ENCODE measurements around the gene PCSK5.
"Not testable (repeated sequence)": the region's sequence is repeated elsewhere in the genome, so short reads cannot be mapped to it uniquely, and the experiment has no call there.

PCSK5 gene

DNA sequence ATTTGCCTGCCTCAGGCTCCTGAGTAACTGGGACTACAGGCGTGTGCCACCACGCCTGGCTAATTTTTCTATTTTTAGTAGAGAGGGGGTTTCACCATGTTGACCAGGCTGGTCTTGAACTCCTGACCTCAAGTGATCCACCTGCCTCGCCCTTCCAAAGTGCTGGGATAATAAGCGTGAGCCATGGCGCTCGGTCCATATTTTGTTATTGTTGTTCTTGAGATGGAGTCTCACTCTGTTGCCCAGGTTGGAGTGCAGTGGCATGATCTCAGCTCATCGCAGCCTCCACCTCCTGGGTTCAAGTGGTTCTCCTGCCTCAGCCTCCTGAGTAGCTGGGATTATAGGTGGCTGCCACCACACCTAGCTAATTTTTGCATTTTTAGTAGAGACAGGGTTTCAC, 433.6 kb downstream of the PCSK5 start:
- H3K4me3 ChIP-seq (ENCODE audit: low read length); H3K36me3 ChIP-seq (ENCODE audit: insufficient read depth, low read depth, low read length); H3K4me1 ChIP-seq (ENCODE audit: insufficient read depth, low read length); H3K9ac ChIP-seq (ENCODE audit: low read depth, low read length); H3K27ac ChIP-seq (ENCODE audit: low read length); H3K27me3 ChIP-seq (ENCODE audit: insufficient read depth, low read length); H3K9me3 ChIP-seq (ENCODE audit: insufficient read depth, low read depth, low read length): not testable (repeated sequence)

DNA sequence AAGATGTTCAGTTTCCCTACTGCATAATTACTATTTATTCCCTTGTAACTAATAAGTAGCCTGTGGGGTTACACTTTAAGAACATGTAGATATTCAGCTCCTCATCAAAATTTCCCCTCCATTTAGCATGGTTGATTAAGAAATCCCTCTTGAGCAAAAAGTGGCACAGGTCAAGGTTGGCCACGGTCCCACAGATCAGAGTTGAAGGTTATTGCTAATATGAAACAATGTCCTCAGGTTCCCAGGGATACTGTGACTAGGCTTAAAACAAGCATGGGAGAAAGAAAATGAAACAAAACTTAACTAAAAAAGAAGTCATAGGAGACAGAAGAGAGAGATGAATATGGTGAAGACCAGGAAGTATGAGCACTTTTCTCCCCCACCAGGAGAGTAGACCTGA, 439.6 kb downstream of the PCSK5 start:
- Histone ChIP-seq H3K36me3 (ENCODE audit: insufficient read depth, low read depth, low read length) (no peaks in the 10 kb centered on the region), H3K9ac (ENCODE audit: low read depth, low read length) (no peak overlapping the region), H3K9me3 (ENCODE audit: insufficient read depth, low read depth, low read length) (no peaks in the 10 kb centered on the region), H3K27ac (ENCODE audit: low read length) (no peak overlapping the region), H3K27me3 (ENCODE audit: insufficient read depth, low read length) (no peaks in the 10 kb centered on the region), H3K4me1 (ENCODE audit: insufficient read depth, low read length) (no peaks in the 10 kb centered on the region), H3K4me3 (ENCODE audit: low read length) (no peak overlapping the region)

DNA sequence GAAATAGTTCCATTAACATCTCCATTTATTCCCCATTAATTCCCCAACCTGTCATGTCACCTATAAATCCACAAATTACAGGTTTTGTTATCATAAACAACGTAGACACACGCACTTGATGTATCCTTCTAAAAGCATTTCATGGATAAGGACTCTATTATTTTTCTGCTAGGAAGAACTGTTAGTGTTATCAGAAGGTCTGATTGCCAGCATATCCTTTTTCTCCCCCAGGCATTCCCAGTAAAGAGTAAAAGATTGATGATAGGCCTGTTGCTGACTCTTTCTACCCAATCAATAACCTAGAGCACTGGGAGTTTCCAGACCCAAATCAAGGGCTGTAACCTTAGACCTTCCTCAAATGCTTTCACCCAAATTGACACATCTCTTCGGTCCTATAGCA, 442.9 kb downstream of the PCSK5 start:
- H3K4me1 ChIP-seq (ENCODE audit: insufficient read depth, low read length) = no peaks in the 10 kb centered on the region
- H3K4me3 ChIP-seq (ENCODE audit: low read length) = no peak overlapping the region
- no peaks in the 10 kb centered on the region for H3K27me3 ChIP-seq (ENCODE audit: insufficient read depth, low read length)
- no peak overlapping the region for H3K27ac ChIP-seq (ENCODE audit: low read length)
- H3K9ac ChIP-seq (ENCODE audit: low read depth, low read length) = no peak overlapping the region
- H3K36me3 ChIP-seq (ENCODE audit: insufficient read depth, low read depth, low read length) = no peaks in the 10 kb centered on the region
- H3K9me3 ChIP-seq (ENCODE audit: insufficient read depth, low read depth, low read length) = no peaks in the 10 kb centered on the region

DNA sequence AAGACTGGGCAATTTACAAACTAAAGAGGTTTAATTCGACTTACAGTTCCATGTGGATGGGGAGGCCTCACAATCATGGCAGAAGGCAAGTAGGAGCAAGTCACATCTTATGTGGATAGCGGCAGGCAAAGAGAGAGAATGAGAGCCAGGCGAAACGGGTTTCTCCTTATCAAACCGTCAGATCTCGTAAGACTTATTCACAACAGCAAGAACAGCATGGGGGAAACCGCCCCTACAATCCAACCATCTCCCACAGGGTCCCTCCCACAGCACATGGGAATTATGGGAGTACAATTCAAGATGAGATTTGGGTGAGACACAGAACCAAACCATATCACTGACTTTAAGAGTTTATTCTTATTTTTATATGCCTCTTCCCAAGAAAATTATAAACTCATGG, 443.5 kb downstream of the PCSK5 start:
- H3K36me3 ChIP-seq (ENCODE audit: insufficient read depth, low read depth, low read length) = no peaks in the 10 kb centered on the region
- H3K27me3 ChIP-seq (ENCODE audit: insufficient read depth, low read length) = no peaks in the 10 kb centered on the region

DNA sequence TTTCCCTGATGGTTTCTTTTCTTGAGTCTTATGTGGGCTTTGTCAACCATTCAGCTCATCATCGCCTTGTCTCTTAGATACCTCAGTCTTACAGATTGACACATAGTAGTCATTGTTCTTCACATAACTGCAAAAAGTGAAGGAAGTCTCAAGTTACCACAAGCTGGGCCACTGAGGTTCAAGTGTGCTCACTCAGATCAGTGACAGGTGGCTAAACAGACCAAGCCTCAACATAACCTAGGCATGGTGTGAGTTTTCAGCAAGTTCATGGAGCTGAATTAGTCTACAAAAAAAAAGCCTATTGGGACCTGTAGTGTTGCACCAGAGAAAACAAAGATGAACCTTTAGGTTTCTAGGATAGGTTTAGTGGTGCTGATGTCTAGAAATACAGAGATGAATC, 445.6 kb downstream of the PCSK5 start:
- H3K36me3 ChIP-seq (ENCODE audit: insufficient read depth, low read depth, low read length) = no peaks in the 10 kb centered on the region
- H3K4me3 ChIP-seq (ENCODE audit: low read length) = no peak overlapping the region
- no peaks in the 10 kb centered on the region for H3K27me3 ChIP-seq (ENCODE audit: insufficient read depth, low read length)

More for the DNA sequence above, 443.5 kb downstream of the PCSK5 start:
- H3K4me1 ChIP-seq (ENCODE audit: insufficient read depth, low read length) = no peaks in the 10 kb centered on the region
- no peak overlapping the region for H3K9ac ChIP-seq (ENCODE audit: low read depth, low read length)
- H3K27ac ChIP-seq (ENCODE audit: low read length) = no peak overlapping the region
- H3K9me3 ChIP-seq (ENCODE audit: insufficient read depth, low read depth, low read length) = no peaks in the 10 kb centered on the region
- H3K4me3 ChIP-seq (ENCODE audit: low read length) = no peak overlapping the region

DNA sequence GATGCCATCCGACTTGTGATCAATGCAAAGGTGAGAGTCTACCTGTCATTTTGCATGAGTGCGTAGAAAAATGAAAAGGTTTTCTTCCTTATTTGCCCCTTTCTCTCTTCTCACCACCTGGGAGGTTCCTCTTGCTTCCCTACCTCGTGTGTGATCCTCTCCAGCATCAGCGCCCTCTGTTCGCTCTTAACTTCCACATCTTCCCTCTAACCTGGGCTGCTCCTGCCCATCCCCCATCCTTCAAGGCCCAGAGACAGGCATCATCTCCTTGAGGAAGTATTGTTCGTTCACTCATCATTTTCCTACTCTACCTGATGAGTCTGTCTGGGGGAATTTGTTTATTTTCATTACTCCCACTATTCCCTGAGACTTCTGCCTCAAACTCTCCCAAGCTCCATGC, 447.9 kb downstream of the PCSK5 start:
- no peak overlapping the region for H3K27ac ChIP-seq (ENCODE audit: low read length)
- H3K4me1 ChIP-seq (ENCODE audit: insufficient read depth, low read length) = no peaks in the 10 kb centered on the region
- no peaks in the 10 kb centered on the region for H3K27me3 ChIP-seq (ENCODE audit: insufficient read depth, low read length)
- no peaks in the 10 kb centered on the region for H3K9me3 ChIP-seq (ENCODE audit: insufficient read depth, low read depth, low read length)
- no peak overlapping the region for H3K9ac ChIP-seq (ENCODE audit: low read depth, low read length)
- H3K4me3 ChIP-seq (ENCODE audit: low read length) = no peak overlapping the region
- H3K36me3 ChIP-seq (ENCODE audit: insufficient read depth, low read depth, low read length) = no peaks in the 10 kb centered on the region

More for the DNA sequence above, 445.6 kb downstream of the PCSK5 start:
- Histone ChIP-seq H3K4me1 (ENCODE audit: insufficient read depth, low read length) (no peaks in the 10 kb centered on the region), H3K9me3 (ENCODE audit: insufficient read depth, low read depth, low read length) (no peaks in the 10 kb centered on the region), H3K9ac (ENCODE audit: low read depth, low read length) (no peak overlapping the region), H3K27ac (ENCODE audit: low read length) (no peak overlapping the region)

DNA sequence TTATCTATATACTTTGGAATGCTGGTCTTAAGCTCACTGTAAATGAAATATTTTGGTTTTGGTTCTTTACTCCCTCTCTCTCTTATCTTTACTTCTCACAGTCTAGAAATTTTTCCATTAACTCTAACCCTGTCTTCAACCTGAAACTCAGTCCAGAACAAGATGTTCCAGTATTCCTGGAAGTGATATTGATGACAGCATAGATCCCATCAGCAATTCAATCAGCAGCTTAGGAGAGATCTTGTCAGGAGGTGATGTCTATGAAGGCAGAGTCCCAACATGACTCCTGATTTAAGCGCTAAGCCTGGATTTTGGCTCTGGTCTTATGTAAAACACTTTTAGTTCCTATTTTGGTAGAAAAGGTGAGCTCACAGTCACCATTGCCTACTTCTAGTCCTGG, 451.1 kb downstream of the PCSK5 start:
- H3K36me3 ChIP-seq (ENCODE audit: insufficient read depth, low read depth, low read length) = no peaks in the 10 kb centered on the region
- H3K9me3 ChIP-seq (ENCODE audit: insufficient read depth, low read depth, low read length) = no peaks in the 10 kb centered on the region

DNA sequence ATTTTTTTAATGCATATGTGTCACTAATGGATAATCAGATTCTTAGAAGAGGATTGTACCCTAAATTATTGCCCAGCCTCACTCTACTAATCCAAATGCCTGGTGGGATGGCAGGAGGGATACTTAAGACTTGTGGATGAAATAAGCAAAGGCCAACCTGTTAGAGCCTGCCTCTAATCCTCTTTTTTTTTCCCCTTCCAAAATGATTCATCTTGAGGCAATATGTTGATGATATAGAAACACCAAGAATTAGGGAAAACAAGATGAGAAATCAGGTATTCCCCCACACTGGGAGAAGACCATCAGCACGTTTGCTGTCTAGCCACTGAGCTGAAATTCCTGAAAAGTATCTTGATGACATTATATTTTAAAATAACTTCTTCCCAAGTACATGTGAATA, 451.7 kb downstream of the PCSK5 start:
- Histone ChIP-seq H3K4me1 (ENCODE audit: insufficient read depth, low read length) (no peaks in the 10 kb centered on the region), H3K9ac (ENCODE audit: low read depth, low read length) (no peak overlapping the region), H3K4me3 (ENCODE audit: low read length) (no peak overlapping the region), H3K27ac (ENCODE audit: low read length) (no peak overlapping the region), H3K9me3 (ENCODE audit: insufficient read depth, low read depth, low read length) (no peaks in the 10 kb centered on the region), H3K36me3 (ENCODE audit: insufficient read depth, low read depth, low read length) (no peaks in the 10 kb centered on the region), H3K27me3 (ENCODE audit: insufficient read depth, low read length) (no peaks in the 10 kb centered on the region)

More for the DNA sequence above, 451.1 kb downstream of the PCSK5 start:
- no peaks in the 10 kb centered on the region for H3K4me1 ChIP-seq (ENCODE audit: insufficient read depth, low read length)
- H3K27me3 ChIP-seq (ENCODE audit: insufficient read depth, low read length) = no peaks in the 10 kb centered on the region
- H3K27ac ChIP-seq (ENCODE audit: low read length) = no peak overlapping the region
- no peak overlapping the region for H3K4me3 ChIP-seq (ENCODE audit: low read length)
- H3K9ac ChIP-seq (ENCODE audit: low read depth, low read length) = no peak overlapping the region

DNA sequence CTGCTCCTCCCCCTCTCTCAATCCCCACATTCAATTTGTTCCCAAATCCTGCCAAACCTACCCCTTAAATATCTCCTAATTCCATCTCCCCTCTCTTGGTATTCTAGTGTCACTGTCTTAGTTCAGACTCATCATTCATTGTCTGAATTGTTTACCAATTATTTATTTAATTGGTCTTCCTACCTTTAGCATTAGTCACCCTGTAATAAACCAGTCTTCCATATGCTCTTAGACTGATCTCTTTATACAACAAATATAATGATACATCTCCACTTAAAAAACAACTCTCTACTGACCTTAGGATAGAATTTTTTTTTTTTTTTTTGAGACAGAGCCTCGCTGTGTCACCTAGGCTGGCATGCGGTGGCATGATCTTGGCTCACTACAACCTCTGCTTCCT, 452.4 kb downstream of the PCSK5 start:
- H3K4me1 ChIP-seq (ENCODE audit: insufficient read depth, low read length) = no peaks in the 10 kb centered on the region
- H3K36me3 ChIP-seq (ENCODE audit: insufficient read depth, low read depth, low read length) = no peaks in the 10 kb centered on the region

DNA sequence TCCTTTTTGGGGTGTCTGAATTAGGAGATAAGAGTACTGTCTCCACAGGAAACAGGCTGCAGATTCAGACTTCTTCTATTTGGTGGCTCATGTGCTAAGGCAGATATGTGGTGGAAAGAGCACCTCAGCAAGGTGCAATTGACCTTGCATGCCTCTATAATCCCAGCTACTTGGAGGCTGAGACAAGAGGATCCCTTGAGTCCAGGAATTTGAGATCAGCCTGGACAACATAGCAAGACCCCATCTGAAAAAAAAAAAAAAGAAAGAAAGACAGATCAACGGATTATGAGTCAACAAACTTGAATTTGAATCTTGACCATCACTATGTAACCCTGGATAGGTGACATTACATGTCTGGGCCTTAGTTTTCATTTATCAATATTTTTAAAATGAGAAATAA, 459.4 kb downstream of the PCSK5 start:
- no peaks in the 10 kb centered on the region for H3K9me3 ChIP-seq (ENCODE audit: insufficient read depth, low read depth, low read length)
- no peaks in the 10 kb centered on the region for H3K4me1 ChIP-seq (ENCODE audit: insufficient read depth, low read length)
- H3K36me3 ChIP-seq (ENCODE audit: insufficient read depth, low read depth, low read length) = no peaks in the 10 kb centered on the region
- H3K4me3 ChIP-seq (ENCODE audit: low read length) = no peak overlapping the region
- H3K27me3 ChIP-seq (ENCODE audit: insufficient read depth, low read length) = no peaks in the 10 kb centered on the region
- H3K9ac ChIP-seq (ENCODE audit: low read depth, low read length) = no peak overlapping the region
- H3K27ac ChIP-seq (ENCODE audit: low read length) = no peak overlapping the region

More for the DNA sequence above, 452.4 kb downstream of the PCSK5 start:
- no peak overlapping the region for H3K9ac ChIP-seq (ENCODE audit: low read depth, low read length)
- H3K27me3 ChIP-seq (ENCODE audit: insufficient read depth, low read length) = no peaks in the 10 kb centered on the region
- no peak overlapping the region for H3K4me3 ChIP-seq (ENCODE audit: low read length)
- no peaks in the 10 kb centered on the region for H3K9me3 ChIP-seq (ENCODE audit: insufficient read depth, low read depth, low read length)
- no peak overlapping the region for H3K27ac ChIP-seq (ENCODE audit: low read length)

DNA sequence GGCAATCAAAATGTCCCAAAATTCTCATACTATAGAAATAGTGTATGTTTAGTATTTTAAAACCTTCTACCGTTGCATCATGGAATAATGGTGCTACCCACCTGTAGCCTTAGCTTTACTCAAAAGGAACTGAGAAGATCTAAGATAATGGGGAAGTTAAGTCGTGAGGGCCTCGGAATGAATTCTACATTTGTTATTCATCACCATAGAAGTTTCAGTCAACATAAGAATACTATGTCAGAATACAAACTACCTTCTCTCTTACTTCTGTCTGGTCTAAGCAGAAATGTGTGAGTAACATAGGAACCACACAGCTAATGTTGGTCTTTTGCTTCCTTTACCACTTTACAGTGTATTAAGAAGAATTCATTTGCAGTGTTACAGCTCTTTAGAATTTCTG, 460.5 kb downstream of the PCSK5 start:
- Histone ChIP-seq H3K4me1 (ENCODE audit: insufficient read depth, low read length) (no peaks in the 10 kb centered on the region), H3K27ac (ENCODE audit: low read length) (no peak overlapping the region), H3K9ac (ENCODE audit: low read depth, low read length) (no peak overlapping the region), H3K4me3 (ENCODE audit: low read length) (no peak overlapping the region), H3K27me3 (ENCODE audit: insufficient read depth, low read length) (no peaks in the 10 kb centered on the region), H3K36me3 (ENCODE audit: insufficient read depth, low read depth, low read length) (no peaks in the 10 kb centered on the region), H3K9me3 (ENCODE audit: insufficient read depth, low read depth, low read length) (no peaks in the 10 kb centered on the region)

DNA sequence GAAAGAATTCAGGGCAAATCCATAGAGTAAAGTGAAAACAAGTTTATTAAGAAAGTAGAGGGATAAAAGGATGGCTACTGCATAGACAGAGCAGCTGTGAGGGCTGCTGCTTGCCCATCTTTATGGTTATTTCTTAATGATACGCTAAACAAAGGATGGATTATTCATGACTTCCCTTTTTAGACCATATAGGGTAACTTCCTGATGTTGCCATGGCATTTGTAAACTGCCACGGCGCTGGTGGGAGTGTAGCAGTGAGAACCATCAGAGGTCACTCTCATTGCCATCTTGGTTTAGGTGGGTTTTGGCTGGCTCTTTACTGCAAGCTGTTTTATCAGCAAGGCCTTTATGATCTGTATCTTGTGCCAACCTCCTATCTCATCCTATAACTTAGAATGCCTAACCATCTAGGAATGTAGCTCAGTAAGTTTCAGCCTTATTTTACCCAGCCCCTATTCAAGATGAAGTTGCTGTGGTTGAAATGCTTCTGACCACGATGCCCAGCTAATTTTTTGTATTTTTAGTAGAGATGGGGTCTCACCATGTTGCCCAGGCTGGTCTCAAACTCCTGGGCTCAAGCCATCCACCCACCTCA, 461.6 kb downstream of the PCSK5 start:
- no peaks in the 10 kb centered on the region for H3K9me3 ChIP-seq (ENCODE audit: insufficient read depth, low read depth, low read length)
- no peak overlapping the region for H3K27ac ChIP-seq (ENCODE audit: low read length)
- H3K27me3 ChIP-seq (ENCODE audit: insufficient read depth, low read length) = no peaks in the 10 kb centered on the region
- no peak overlapping the region for H3K9ac ChIP-seq (ENCODE audit: low read depth, low read length)
- H3K4me1 ChIP-seq (ENCODE audit: insufficient read depth, low read length) = no peaks in the 10 kb centered on the region
- no peak overlapping the region for H3K4me3 ChIP-seq (ENCODE audit: low read length)
- no peaks in the 10 kb centered on the region for H3K36me3 ChIP-seq (ENCODE audit: insufficient read depth, low read depth, low read length)
